ENCODE results near the gene GRAMD1C. TPM values are rescaled to one million over a fixed set of nuclear protein-coding genes. Genes with fewer than 3 reads are reported as not detected.

Gene GRAMD1C
- total RNA-seq, 1 donor = 2.2 TPM

DNA sequence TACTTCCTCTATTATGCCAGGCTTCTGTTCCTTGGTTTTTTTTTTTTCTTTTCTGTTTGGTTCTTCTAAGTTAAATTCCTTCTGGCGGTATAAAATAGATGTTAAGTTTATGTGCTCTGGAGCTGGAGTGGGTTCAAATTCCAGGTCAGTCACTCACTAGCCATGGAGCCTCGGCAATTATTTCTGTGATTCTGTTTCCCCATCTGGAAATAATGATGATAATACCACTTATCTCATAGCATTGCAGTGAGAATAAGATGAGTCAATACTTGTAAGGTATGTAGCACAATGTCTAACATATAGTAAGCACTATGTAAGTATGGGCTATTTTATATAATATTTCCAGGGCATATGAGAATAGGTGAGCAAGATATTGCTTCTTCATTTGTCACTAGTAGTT is 76.1 kb downstream of the GRAMD1C start:
- no peak overlapping the region for H2AFZ ChIP-seq (ENCODE audit: low read length)
- H3K4me2 ChIP-seq (ENCODE audit: insufficient read depth, low read length) = peak overlapping the region; percentile 30
- no peak for DNase-seq (ENCODE audit: insufficient read length, low spot score, missing footprints)
- H3K4me3 ChIP-seq (ENCODE audit: insufficient read depth, low read length) = no peak overlapping the region
- no peak overlapping the region for H3K27ac ChIP-seq (ENCODE audit: low read depth, low read length)
- TF ChIP-seq, protein P1, sequence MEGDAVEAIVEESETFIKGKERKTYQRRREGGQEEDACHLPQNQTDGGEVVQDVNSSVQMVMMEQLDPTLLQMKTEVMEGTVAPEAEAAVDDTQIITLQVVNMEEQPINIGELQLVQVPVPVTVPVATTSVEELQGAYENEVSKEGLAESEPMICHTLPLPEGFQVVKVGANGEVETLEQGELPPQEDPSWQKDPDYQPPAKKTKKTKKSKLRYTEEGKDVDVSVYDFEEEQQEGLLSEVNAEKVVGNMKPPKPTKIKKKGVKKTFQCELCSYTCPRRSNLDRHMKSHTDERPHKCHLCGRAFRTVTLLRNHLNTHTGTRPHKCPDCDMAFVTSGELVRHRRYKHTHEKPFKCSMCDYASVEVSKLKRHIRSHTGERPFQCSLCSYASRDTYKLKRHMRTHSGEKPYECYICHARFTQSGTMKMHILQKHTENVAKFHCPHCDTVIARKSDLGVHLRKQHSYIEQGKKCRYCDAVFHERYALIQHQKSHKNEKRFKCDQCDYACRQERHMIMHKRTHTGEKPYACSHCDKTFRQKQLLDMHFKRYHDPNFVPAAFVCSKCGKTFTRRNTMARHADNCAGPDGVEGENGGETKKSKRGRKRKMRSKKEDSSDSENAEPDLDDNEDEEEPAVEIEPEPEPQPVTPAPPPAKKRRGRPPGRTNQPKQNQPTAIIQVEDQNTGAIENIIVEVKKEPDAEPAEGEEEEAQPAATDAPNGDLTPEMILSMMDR (IDR thresholded peaks at IDR 0.05; ENCODE audit: extremely low read depth, low read depth, low read length) = no peak
- no peaks in the 10 kb centered on the region for H3K9me3 ChIP-seq (ENCODE audit: low read depth, low read length)
- no peaks in the 10 kb centered on the region for H3K79me2 ChIP-seq (ENCODE audit: insufficient read depth, low read length)
- H3K27me3 ChIP-seq (ENCODE audit: insufficient read depth, low read length) = no peaks in the 10 kb centered on the region
- H4K20me1 ChIP-seq (ENCODE audit: insufficient read depth, low read length) = no peaks in the 10 kb centered on the region
- H3K4me1 ChIP-seq (ENCODE audit: insufficient read depth, low read length) = peaks cover 12% of the 10 kb centered on the region
- no peaks in the 10 kb centered on the region for H3K36me3 ChIP-seq (ENCODE audit: insufficient read depth, low read length)

DNA sequence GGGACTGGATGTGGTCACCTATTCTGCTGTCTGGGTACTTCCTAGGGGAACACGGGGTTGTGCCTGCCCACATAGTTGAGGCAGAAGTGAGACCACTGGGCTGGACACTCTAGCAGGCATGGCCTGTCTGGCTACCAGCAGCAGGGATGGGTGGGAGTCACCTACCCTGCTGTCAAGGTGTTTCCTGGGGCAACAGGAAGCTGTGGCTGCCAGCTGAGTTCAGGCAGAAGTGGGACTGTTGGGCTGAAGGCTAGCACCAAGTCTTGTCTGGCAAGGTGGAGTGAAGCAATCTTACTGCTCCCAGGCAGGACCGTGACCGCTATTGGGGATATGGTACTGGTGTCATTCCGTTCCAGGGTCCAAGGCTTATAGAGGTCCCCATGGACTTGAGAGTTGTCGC is 89.0 kb downstream of the GRAMD1C start:
- H3K4me1 ChIP-seq (ENCODE audit: insufficient read depth, low read length) = no peaks in the 10 kb centered on the region
- no peak overlapping the region for H3K27ac ChIP-seq (ENCODE audit: low read depth, low read length)
- no peak overlapping the region for H3K4me2 ChIP-seq (ENCODE audit: insufficient read depth, low read length)
- peaks cover 4% of the 10 kb centered on the region for H3K9me3 ChIP-seq (ENCODE audit: low read depth, low read length)
- no peaks in the 10 kb centered on the region for H3K27me3 ChIP-seq (ENCODE audit: insufficient read depth, low read length)
- H3K4me3 ChIP-seq (ENCODE audit: insufficient read depth, low read length) = no peak overlapping the region
- H4K20me1 ChIP-seq (ENCODE audit: insufficient read depth, low read length) = no peaks in the 10 kb centered on the region
- H2AFZ ChIP-seq (ENCODE audit: low read length) = no peak overlapping the region
- no peaks in the 10 kb centered on the region for H3K79me2 ChIP-seq (ENCODE audit: insufficient read depth, low read length)
- no peak for DNase-seq (ENCODE audit: insufficient read length, low spot score, missing footprints)
- TF ChIP-seq, protein P1 (IDR thresholded peaks at IDR 0.05; ENCODE audit: extremely low read depth, low read depth, low read length) = no peak
- no peaks in the 10 kb centered on the region for H3K36me3 ChIP-seq (ENCODE audit: insufficient read depth, low read length)

DNA sequence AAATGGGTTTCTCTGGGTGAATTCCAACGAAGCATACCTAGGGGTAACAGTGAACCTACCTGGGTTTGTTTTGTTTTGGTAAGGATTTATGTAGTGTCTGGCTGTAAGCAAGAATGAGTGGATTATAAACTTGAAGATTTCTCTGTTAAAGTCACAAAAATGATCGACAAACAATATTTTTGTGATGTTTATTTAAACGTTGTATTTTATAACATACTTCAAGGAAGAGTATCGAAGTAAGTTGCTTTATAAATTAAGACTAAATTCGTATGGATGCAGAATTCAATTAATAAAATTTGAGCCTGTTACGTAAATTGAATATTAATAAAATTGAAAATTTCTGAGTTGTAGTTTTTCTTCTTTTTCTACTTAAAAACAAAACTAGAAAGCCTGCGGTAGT is 108.2 kb downstream of the GRAMD1C start:
- Histone ChIP-seq H3K9me3 (ENCODE audit: low read depth, low read length) (no peaks in the 10 kb centered on the region), H4K20me1 (ENCODE audit: insufficient read depth, low read length) (no peaks in the 10 kb centered on the region), H3K4me3 (ENCODE audit: insufficient read depth, low read length) (peak overlapping the region; percentile 75), H3K4me2 (ENCODE audit: insufficient read depth, low read length) (peak overlapping the region; percentile 89), H3K27ac (ENCODE audit: low read depth, low read length) (no peak overlapping the region), H3K4me1 (ENCODE audit: insufficient read depth, low read length) (peaks cover 8% of the 10 kb centered on the region), H3K79me2 (ENCODE audit: insufficient read depth, low read length) (no peaks in the 10 kb centered on the region), H2AFZ (ENCODE audit: low read length) (no peak overlapping the region), H3K36me3 (ENCODE audit: insufficient read depth, low read length) (no peaks in the 10 kb centered on the region), H3K27me3 (ENCODE audit: insufficient read depth, low read length) (peaks cover 36% of the 10 kb centered on the region)
- TF ChIP-seq, protein P1 (IDR thresholded peaks at IDR 0.05; ENCODE audit: extremely low read depth, low read depth, low read length) = no peak
- DNase-seq (ENCODE audit: insufficient read length, low spot score, missing footprints) = no peak

DNA sequence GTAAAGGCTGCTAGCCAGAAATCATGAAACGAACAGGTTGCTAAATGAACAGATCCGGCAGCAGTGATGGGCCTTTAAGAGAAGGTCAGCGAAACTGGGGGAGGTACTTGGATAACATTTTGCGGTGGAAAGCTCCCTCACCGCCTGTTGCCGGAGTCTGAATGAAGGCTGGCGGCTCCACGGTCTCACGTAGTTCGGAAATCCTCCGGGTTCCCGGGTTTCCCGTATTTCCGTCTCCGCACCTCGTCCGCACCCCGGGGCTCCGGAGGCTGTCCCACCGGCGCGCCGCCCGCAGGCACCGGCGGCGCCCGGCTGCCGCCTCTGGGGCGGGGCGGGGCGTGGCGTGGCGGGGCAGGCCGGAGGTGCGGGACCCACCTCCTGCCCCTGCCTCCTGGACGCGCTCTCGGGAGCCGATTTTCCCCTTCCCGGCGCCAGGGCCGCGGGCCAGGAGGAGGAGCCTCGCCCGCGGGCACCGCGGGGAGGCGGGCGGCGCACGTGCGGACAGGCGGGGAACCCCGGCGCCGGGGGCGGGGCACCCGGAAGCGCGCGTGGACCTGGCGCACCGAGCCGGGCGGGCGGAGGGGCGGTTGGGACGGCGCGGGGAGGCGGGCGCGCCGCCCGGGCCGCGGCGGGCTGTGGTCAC is 108.9 kb downstream of the GRAMD1C start, which contains the start of gene ZDHHC23:
Gene ZDHHC23, plus strand, starts transcription at position 642 of the 643 bp plus-strand sequence. CDS start 790 bp downstream, outside the sequence.
- TF ChIP-seq, protein P1 (IDR thresholded peaks at IDR 0.05; ENCODE audit: extremely low read depth, low read depth, low read length) = no peak
- H3K27me3 ChIP-seq (ENCODE audit: insufficient read depth, low read length) = peaks cover 36% of the 10 kb centered on the region
- H3K4me3 ChIP-seq (ENCODE audit: insufficient read depth, low read length) = peak within 1 kb of the TSS; percentile 75
- H3K9me3 ChIP-seq (ENCODE audit: low read depth, low read length) = no peaks in the 10 kb centered on the region
- no peaks in the 10 kb centered on the region for H4K20me1 ChIP-seq (ENCODE audit: insufficient read depth, low read length)
- peak; percentile 91 for DNase-seq (ENCODE audit: insufficient read length, low spot score, missing footprints)
- H3K36me3 ChIP-seq (ENCODE audit: insufficient read depth, low read length) = no peaks in the 10 kb centered on the region
- H3K4me1 ChIP-seq (ENCODE audit: insufficient read depth, low read length) = peaks cover 8% of the 10 kb centered on the region
- H3K4me2 ChIP-seq (ENCODE audit: insufficient read depth, low read length) = peak within 1 kb of the TSS; percentile 89
- H3K27ac ChIP-seq (ENCODE audit: low read depth, low read length) = no peak within 1 kb of the TSS
- H3K79me2 ChIP-seq (ENCODE audit: insufficient read depth, low read length) = no peaks in the 10 kb centered on the region
- H2AFZ ChIP-seq (ENCODE audit: low read length) = peak within 1 kb of the TSS; percentile 89
